Activated CD4-positive, alpha-beta T cell treated with anti-CD3 and anti-CD28 coated beads, Interleukin-2, amount 10 ng/mL, durations not matched to agents 7 days and 5 days (primary cell): ENCODE measurements around the gene LRRC10B. TPM values are rescaled to one million over a fixed set of nuclear protein-coding genes. Genes with fewer than 3 reads are reported as not detected.

Experiments
- CTCF ChIA-PET: fragments of 350-600 bp; sonication (Branson Sonifier 250); formaldehyde crosslinking; loops from one replicate; lab custom pipeline; 2021; ENCODE audit warnings: antibody characterized with exemption; lab: Charles Lee
- POLR2A ChIA-PET: fragments of 350-600 bp; sonication (Branson Sonifier 250); formaldehyde crosslinking; loops from one replicate; lab custom pipeline; 2021; ENCODE audit warnings: antibody characterized with exemption; lab: Charles Lee
- DNase-seq: peaks from one replicate; pipeline ENCODE4 v3.0.0-alpha.2; 2020
- H3K27ac Mint-ChIP-seq: one replicate; pipeline ENCODE4 v1.8.0; 2021; ENCODE audit warnings: mild to moderate bottlenecking, moderate library complexity, mixed read lengths
- H3K27me3 Mint-ChIP-seq: one replicate; pipeline ENCODE4 v1.8.0; 2021; ENCODE audit warnings: mixed read lengths
- H3K36me3 Mint-ChIP-seq: one replicate; pipeline ENCODE4 v1.8.0; 2021; ENCODE audit warnings: low read depth, mixed read lengths
- H3K4me1 Mint-ChIP-seq: one replicate; pipeline ENCODE4 v1.8.0; 2021; ENCODE audit warnings: mixed read lengths
- H3K4me3 Mint-ChIP-seq: one replicate; pipeline ENCODE4 v1.8.0; 2021; ENCODE audit warnings: mild to moderate bottlenecking, moderate library complexity, mixed read lengths
- H3K9me3 Mint-ChIP-seq: one replicate; pipeline ENCODE4 v1.8.0; 2021; ENCODE audit warnings: mixed read lengths
- total RNA-seq, 2 experiments: library from RNA; stranded (reverse); gene quantifications; one replicate each; pipeline ENCODE4 v1.2.3, GENCODE V29; 2021

Gene LRRC10B
- total RNA-seq, 2 experiments from 2014 or later = not detected

- peaks cover 5% of the 10 kb centered on the region for H3K27me3 Mint-ChIP-seq
- H3K4me3 Mint-ChIP-seq = no peak overlapping the region
- H3K9me3 Mint-ChIP-seq = no peaks in the 10 kb centered on the region
- no peaks in the 10 kb centered on the region for H3K4me1 Mint-ChIP-seq
- no peaks in the 10 kb centered on the region for H3K36me3 Mint-ChIP-seq
- ChIA-PET POLR2A (no interaction called here), CTCF (no interaction called here)
- no peak overlapping the region for H3K27ac Mint-ChIP-seq
- DNase-seq = no peak
Measured at GRCh38 chr11:61540528-61540927, 32.0 kb downstream of the LRRC10B start.

GRCh38 chr11:61541598-61541997 is 33.0 kb downstream of the LRRC10B start:
- Mint-ChIP-seq H3K9me3 (no peaks in the 10 kb centered on the region), H3K4me1 (no peaks in the 10 kb centered on the region), H3K27me3 (peaks cover 5% of the 10 kb centered on the region), H3K4me3 (no peak overlapping the region), H3K36me3 (no peaks in the 10 kb centered on the region), H3K27ac (no peak overlapping the region)
- ChIA-PET POLR2A (no interaction called here), CTCF (interaction anchor here (1.2 to 1.3 kb wide), 2 partner anchors 10 to 53 kb away, joined by 3 to 6 read pairs; no protein-coding TSS in a partner anchor)
- DNase-seq = no peak

- Mint-ChIP-seq H3K9me3 (no peaks in the 10 kb centered on the region), H3K4me1 (no peaks in the 10 kb centered on the region), H3K36me3 (no peaks in the 10 kb centered on the region), H3K27me3 (peaks cover 5% of the 10 kb centered on the region), H3K27ac (no peak overlapping the region), H3K4me3 (no peak overlapping the region)
- DNase-seq = no peak
- ChIA-PET CTCF (interaction anchor here (1.2 to 1.3 kb wide), 2 partner anchors 10 to 53 kb away, joined by 3 to 6 read pairs; no protein-coding TSS in a partner anchor), POLR2A (no interaction called here)
Measured at GRCh38 chr11:61542024-61542461, 33.5 kb downstream of the LRRC10B start.

GRCh38 chr11:61542705-61543104 is 34.2 kb downstream of the LRRC10B start:
- Mint-ChIP-seq H3K4me3 (no peak overlapping the region), H3K4me1 (no peaks in the 10 kb centered on the region), H3K27me3 (peaks cover 5% of the 10 kb centered on the region), H3K27ac (no peak overlapping the region), H3K9me3 (no peaks in the 10 kb centered on the region), H3K36me3 (no peaks in the 10 kb centered on the region)
- ChIA-PET CTCF (no interaction called here), POLR2A (no interaction called here)
- no peak for DNase-seq

- ChIA-PET CTCF (interaction anchor here (0.8 to 1.2 kb wide), 2 partner anchors 11 to 23 kb away, joined by 3 read pairs; no protein-coding TSS in a partner anchor), POLR2A (no interaction called here)
- no peak overlapping the region for H3K27ac Mint-ChIP-seq
- H3K4me1 Mint-ChIP-seq = no peaks in the 10 kb centered on the region
- H3K36me3 Mint-ChIP-seq = no peaks in the 10 kb centered on the region
- H3K9me3 Mint-ChIP-seq = no peaks in the 10 kb centered on the region
- H3K27me3 Mint-ChIP-seq = peaks cover 5% of the 10 kb centered on the region
- no peak for DNase-seq
- no peak overlapping the region for H3K4me3 Mint-ChIP-seq
Measured at GRCh38 chr11:61543606-61544306, 35.2 kb downstream of the LRRC10B start.

- CTCF ChIA-PET = interaction anchor here (0.9 to 1.2 kb wide), 3 partner anchors 18 to 89 kb away, joined by 3 to 4 read pairs (median 3); no protein-coding TSS in a partner anchor
- H3K36me3 Mint-ChIP-seq = no peaks in the 10 kb centered on the region
- no peak for DNase-seq
- no peaks in the 10 kb centered on the region for H3K9me3 Mint-ChIP-seq
- POLR2A ChIA-PET = no interaction called here
- no peak overlapping the region for H3K4me3 Mint-ChIP-seq
- H3K27me3 Mint-ChIP-seq = peaks cover 5% of the 10 kb centered on the region
- no peak overlapping the region for H3K27ac Mint-ChIP-seq
- no peaks in the 10 kb centered on the region for H3K4me1 Mint-ChIP-seq
Measured at GRCh38 chr11:61544466-61544865, 35.9 kb downstream of the LRRC10B start.

- POLR2A ChIA-PET = no interaction called here
- no peaks in the 10 kb centered on the region for H3K9me3 Mint-ChIP-seq
- H3K4me3 Mint-ChIP-seq = no peak overlapping the region
- no peak for DNase-seq
- H3K4me1 Mint-ChIP-seq = no peaks in the 10 kb centered on the region
- CTCF ChIA-PET = interaction anchor here (0.8 to 1.2 kb wide), 5 partner anchors 19 to 90 kb away, joined by 3 to 4 read pairs (median 4); no protein-coding TSS in a partner anchor
- H3K36me3 Mint-ChIP-seq = no peaks in the 10 kb centered on the region
- H3K27ac Mint-ChIP-seq = no peak overlapping the region
- peaks cover 5% of the 10 kb centered on the region for H3K27me3 Mint-ChIP-seq
Measured at GRCh38 chr11:61545341-61545740, 36.8 kb downstream of the LRRC10B start.

- no peaks in the 10 kb centered on the region for H3K36me3 Mint-ChIP-seq
- DNase-seq = no peak
- ChIA-PET CTCF (interaction anchor here (0.8 to 1.1 kb wide), 3 partner anchors 20 to 30 kb away, joined by 3 to 4 read pairs (median 4); no protein-coding TSS in a partner anchor), POLR2A (no interaction called here)
- no peak overlapping the region for H3K4me3 Mint-ChIP-seq
- peaks cover 5% of the 10 kb centered on the region for H3K27me3 Mint-ChIP-seq
- no peaks in the 10 kb centered on the region for H3K9me3 Mint-ChIP-seq
- H3K27ac Mint-ChIP-seq = no peak overlapping the region
- no peaks in the 10 kb centered on the region for H3K4me1 Mint-ChIP-seq
Measured at GRCh38 chr11:61545921-61546320, 37.4 kb downstream of the LRRC10B start.

GRCh38 chr11:61546663-61547062 is 38.1 kb downstream of the LRRC10B start:
- no peak overlapping the region for H3K27ac Mint-ChIP-seq
- H3K36me3 Mint-ChIP-seq = no peaks in the 10 kb centered on the region
- no peak overlapping the region for H3K4me3 Mint-ChIP-seq
- H3K9me3 Mint-ChIP-seq = no peaks in the 10 kb centered on the region
- H3K4me1 Mint-ChIP-seq = no peaks in the 10 kb centered on the region
- CTCF ChIA-PET = no interaction called here
- peaks cover under 1% of the 10 kb centered on the region for H3K27me3 Mint-ChIP-seq
- no peak for DNase-seq
- POLR2A ChIA-PET = no interaction called here

GRCh38 chr11:61547246-61547645 is 38.7 kb downstream of the LRRC10B start:
- Mint-ChIP-seq H3K36me3 (no peaks in the 10 kb centered on the region), H3K4me1 (no peaks in the 10 kb centered on the region), H3K27ac (no peak overlapping the region), H3K27me3 (no peaks in the 10 kb centered on the region), H3K4me3 (no peak overlapping the region), H3K9me3 (no peaks in the 10 kb centered on the region)
- ChIA-PET POLR2A (no interaction called here), CTCF (interaction anchor here (0.6 kb wide), 2 partner anchors 61 to 101 kb away, joined by 3 read pairs; no protein-coding TSS in a partner anchor)
- DNase-seq = no peak

- Mint-ChIP-seq H3K27ac (no peak overlapping the region), H3K4me1 (no peaks in the 10 kb centered on the region), H3K9me3 (no peaks in the 10 kb centered on the region), H3K36me3 (no peaks in the 10 kb centered on the region), H3K4me3 (no peak overlapping the region), H3K27me3 (peaks cover 12% of the 10 kb centered on the region)
- CTCF ChIA-PET = no interaction called here
- POLR2A ChIA-PET = no interaction called here
- no peak for DNase-seq
Measured at GRCh38 chr11:61549177-61549576, 40.6 kb downstream of the LRRC10B start.

GRCh38 chr11:61549662-61550568 is 41.4 kb downstream of the LRRC10B start:
- DNase-seq = no peak
- ChIA-PET CTCF (no interaction called here), POLR2A (no interaction called here)
- Mint-ChIP-seq H3K4me1 (no peaks in the 10 kb centered on the region), H3K27me3 (peaks cover 19% of the 10 kb centered on the region), H3K9me3 (no peaks in the 10 kb centered on the region), H3K36me3 (no peaks in the 10 kb centered on the region), H3K27ac (no peak overlapping the region), H3K4me3 (no peak overlapping the region)
